ENCODE measurements around the gene DCAF4L1.

Gene DCAF4L1

DNA sequence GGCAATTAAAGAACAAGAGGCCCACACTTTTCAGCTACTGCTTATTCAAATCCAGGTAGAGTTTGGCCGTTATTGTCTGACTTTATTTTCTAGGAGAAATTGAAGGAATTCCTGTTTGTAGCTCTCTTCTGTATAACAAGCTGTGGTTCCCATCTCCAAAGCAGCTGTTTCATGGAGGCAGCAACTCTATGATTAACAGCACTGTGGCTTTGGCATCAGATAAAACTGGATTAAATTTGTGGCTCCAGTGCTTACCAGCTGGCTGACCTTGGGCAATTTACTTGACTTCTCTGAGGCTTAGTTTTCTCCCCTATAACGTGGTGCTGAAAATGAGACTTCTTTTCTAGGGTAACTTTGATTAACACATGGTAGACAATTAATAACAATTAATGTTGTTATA lies 36.9 kb downstream of the DCAF4L1 start:
- TF ChIP-seq, protein P1, sequence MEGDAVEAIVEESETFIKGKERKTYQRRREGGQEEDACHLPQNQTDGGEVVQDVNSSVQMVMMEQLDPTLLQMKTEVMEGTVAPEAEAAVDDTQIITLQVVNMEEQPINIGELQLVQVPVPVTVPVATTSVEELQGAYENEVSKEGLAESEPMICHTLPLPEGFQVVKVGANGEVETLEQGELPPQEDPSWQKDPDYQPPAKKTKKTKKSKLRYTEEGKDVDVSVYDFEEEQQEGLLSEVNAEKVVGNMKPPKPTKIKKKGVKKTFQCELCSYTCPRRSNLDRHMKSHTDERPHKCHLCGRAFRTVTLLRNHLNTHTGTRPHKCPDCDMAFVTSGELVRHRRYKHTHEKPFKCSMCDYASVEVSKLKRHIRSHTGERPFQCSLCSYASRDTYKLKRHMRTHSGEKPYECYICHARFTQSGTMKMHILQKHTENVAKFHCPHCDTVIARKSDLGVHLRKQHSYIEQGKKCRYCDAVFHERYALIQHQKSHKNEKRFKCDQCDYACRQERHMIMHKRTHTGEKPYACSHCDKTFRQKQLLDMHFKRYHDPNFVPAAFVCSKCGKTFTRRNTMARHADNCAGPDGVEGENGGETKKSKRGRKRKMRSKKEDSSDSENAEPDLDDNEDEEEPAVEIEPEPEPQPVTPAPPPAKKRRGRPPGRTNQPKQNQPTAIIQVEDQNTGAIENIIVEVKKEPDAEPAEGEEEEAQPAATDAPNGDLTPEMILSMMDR (IDR thresholded peaks at IDR 0.05; ENCODE audit: control insufficient read depth, insufficient read depth, low read depth, low read length, missing control alignments), result no peak
- DNase-seq (ENCODE audit: low read depth), result no peak
- H3K4me3 ChIP-seq (ENCODE audit: control insufficient read depth, low read depth, low read length), result no peak overlapping the region
